GM12891 (cell line): Measurements from ENCODE around the gene LGALS9B.
"Not testable (repeated sequence)": the region's sequence is repeated elsewhere in the genome, so short reads cannot be mapped to it uniquely, and the experiment has no call there.

Source experiments
- POLR2A ChIP-seq: IDR thresholded peaks from 2 replicates; pipeline ENCODE4 v1.6.1; 2011; ENCODE audit warnings: low read depth, low read length, control low read depth
- POLR2AphosphoS5 ChIP-seq: IDR thresholded peaks from 2 replicates; pipeline ENCODE4 v1.6.1; 2011; ENCODE audit warnings: low read depth, low read length, control low read depth
- SPI1 ChIP-seq: IDR thresholded peaks from 2 replicates; pipeline ENCODE4 v1.6.1; 2011; ENCODE audit warnings: low read depth, low read length, control low read depth
- TAF1 ChIP-seq: IDR thresholded peaks from 2 replicates; pipeline ENCODE4 v1.6.1; 2011; ENCODE audit warnings: low read depth, low read length, control low read depth

GRCh38 chr17:20477398-20478071, 10.2 kb upstream of the LGALS9B start:
- not testable (repeated sequence) for TF ChIP-seq POLR2A, POLR2AphosphoS5, TAF1, SPI1
